Stimulated activated memory B cell treated with anti-CD40 and anti-IgM and Interleukin-4, amounts not matched to agents 10 μg/mL and 1 μg/mL and 100 μg/mL, for 72 hours (primary cell): ENCODE data around the gene ACTR5.

Experiments used
- ATAC-seq: fragments of 150-1000 bp; cut with Tn5 transposase; 2 replicates; pipeline ENCODE4 v1.10.0; 2021
- H3K27ac Mint-ChIP-seq: one replicate; pipeline ENCODE4 v1.8.0; 2022; ENCODE audit warnings: mild to moderate bottlenecking, mixed read lengths
- H3K27me3 Mint-ChIP-seq: one replicate; pipeline ENCODE4 v1.8.0; 2022; ENCODE audit warnings: mixed read lengths
- H3K36me3 Mint-ChIP-seq: one replicate; pipeline ENCODE4 v1.8.0; 2022; ENCODE audit warnings: mixed read lengths
- H3K4me1 Mint-ChIP-seq: one replicate; pipeline ENCODE4 v1.8.0; 2022; ENCODE audit warnings: mixed read lengths
- H3K4me3 Mint-ChIP-seq: one replicate; pipeline ENCODE4 v1.8.0; 2022; ENCODE audit warnings: mild to moderate bottlenecking, moderate library complexity, mixed read lengths
- H3K9me3 Mint-ChIP-seq: one replicate; pipeline ENCODE4 v1.8.0; 2022; ENCODE audit warnings: mixed read lengths

Gene ACTR5

GRCh38 chr20:38818113-38819065, 70.1 kb downstream of the ACTR5 start:
- no peak overlapping the region for H3K4me3 Mint-ChIP-seq
- peaks cover 78% of the 10 kb centered on the region for H3K36me3 Mint-ChIP-seq
- H3K27me3 Mint-ChIP-seq: no peaks in the 10 kb centered on the region
- H3K9me3 Mint-ChIP-seq: peaks cover 2% of the 10 kb centered on the region
- H3K27ac Mint-ChIP-seq: peak overlapping the region; percentile 90
- H3K4me1 Mint-ChIP-seq: peaks cover 88% of the 10 kb centered on the region
- ATAC-seq: no peak
